Measurements from ENCODE around the gene NR6A1. TPM values are rescaled to one million over a fixed set of nuclear protein-coding genes. Genes with fewer than 3 reads are reported as not detected.
A peak's percentile ranks its signal among the peaks of the same experiment; 100 is the strongest.

Gene NR6A1
- total RNA-seq, 1 experiment from 2014 or later: 164 TPM

- TF ChIP-seq ZNF532 (CRISPR knock-in tag; IDR thresholded peaks at IDR 0.05; ENCODE audit: borderline replicate concordance): no peak
- TF ChIP-seq USF1 (CRISPR knock-in tag; IDR thresholded peaks at IDR 0.05): no peak
- no peak for TF ChIP-seq CREM (CRISPR knock-in tag; IDR thresholded peaks at IDR 0.05)
- no peak for TF ChIP-seq ARID4B (CRISPR knock-in tag; IDR thresholded peaks at IDR 0.05; ENCODE audit: borderline replicate concordance)
These were observed 22.0 kb upstream of the NR6A1 start (continued) for GRCh38 chr9:124793015-124793541.

- Mint-ChIP-seq H3K27ac (no peak overlapping the region; the same call in 1 of the 2 replicates), H3K9me3 (no peaks in the 10 kb centered on the region), H3K4me3 (no peak overlapping the region), H3K36me3 (no peaks in the 10 kb centered on the region), H3K4me1 (0 out of 2 replicates have a peak, but pooled peaks cover 4% of the 10 kb centered on the region), H3K27me3 (ENCODE audit: low read depth) (no peaks in the 10 kb centered on the region)
- CTCF ChIA-PET: interaction anchor here (1.3 to 3.8 kb wide), 6 partner anchors 13 to 64 kb away, joined by 6 to 33 read pairs (median 15); partner anchors contain the start of genes OLFML2A and WDR38
- ATAC-seq (peak; percentile 33; the same call in 1 of the 2 replicates), DNase-seq (ENCODE audit: low spot score) (no peak)
- TF ChIP-seq SOX15 (CRISPR knock-in tag; IDR thresholded peaks at IDR 0.05) (no peak), NFATC4 (CRISPR knock-in tag; IDR thresholded peaks at IDR 0.05) (no peak)
- POLR2A ChIA-PET: no interaction called here
These were observed 21.3 kb upstream of the NR6A1 start for GRCh38 chr9:124792257-124793014.

- DNase-seq (ENCODE audit: low spot score): no peak
- ChIA-PET CTCF (interaction anchor here (1.0 to 3.8 kb wide), 3 partner anchors 14 to 62 kb away, joined by 5 to 33 read pairs (median 26); partner anchors contain the start of genes OLFML2A and WDR38), POLR2A (no interaction called here)
- H3K4me1 Mint-ChIP-seq: no peaks in the 10 kb centered on the region
- no peak for ATAC-seq
- H3K9me3 Mint-ChIP-seq: no peaks in the 10 kb centered on the region
- no peaks in the 10 kb centered on the region for H3K27me3 Mint-ChIP-seq (ENCODE audit: low read depth)
- no peak overlapping the region for H3K27ac Mint-ChIP-seq
- no peak overlapping the region for H3K4me3 Mint-ChIP-seq
- H3K36me3 Mint-ChIP-seq: no peaks in the 10 kb centered on the region
- TF ChIP-seq HMGXB4 (CRISPR knock-in tag; IDR thresholded peaks at IDR 0.05): no peak
- no peak for TF ChIP-seq EMX1 (CRISPR knock-in tag; IDR thresholded peaks at IDR 0.05)
- no peak for TF ChIP-seq JUN (CRISPR knock-in tag; IDR thresholded peaks at IDR 0.05)
- no peak for TF ChIP-seq NFE2L1 (CRISPR knock-in tag; IDR thresholded peaks at IDR 0.05)
- TF ChIP-seq ZNF121 (CRISPR knock-in tag; IDR thresholded peaks at IDR 0.05): no peak
- no peak for TF ChIP-seq STAT6 (CRISPR knock-in tag; conservative IDR thresholded peaks at IDR 0.05; ENCODE audit: low read depth)
- no peak for TF ChIP-seq RELA (CRISPR knock-in tag; IDR thresholded peaks at IDR 0.05; ENCODE audit: borderline replicate concordance)
These were observed 19.8 kb upstream of the NR6A1 start for GRCh38 chr9:124790801-124791505.

All from WTC11 (cell line).